Coronary artery (tissue), 2 donors: ENCODE data around the gene DYNC2LI1.

Source experiments
- DNase-seq: peaks from one replicate; pipeline ENCODE4 v3.0.0-alpha.2; 2017; ENCODE audit warnings: low spot score
- H3K27ac ChIP-seq, 2 donors: fragments of 200-600 bp; sonication (generic); one replicate each; pipeline ENCODE4 v1.5.1; 2016 to 2019
- H3K4me3 ChIP-seq: fragments of 200-600 bp; sonication (generic); 2 replicates; pipeline ENCODE4 v1.5.1; 2016; ENCODE audit warnings: mild to moderate bottlenecking, moderate library complexity
- TF ChIP-seq, protein P1 (sequence below): fragments of 200-600 bp; sonication (generic); IDR thresholded peaks from one replicate; pipeline ENCODE4 v1.5.1; 2019; ENCODE audit warnings: antibody characterized with exemption

DYNC2LI1 gene

DNA sequence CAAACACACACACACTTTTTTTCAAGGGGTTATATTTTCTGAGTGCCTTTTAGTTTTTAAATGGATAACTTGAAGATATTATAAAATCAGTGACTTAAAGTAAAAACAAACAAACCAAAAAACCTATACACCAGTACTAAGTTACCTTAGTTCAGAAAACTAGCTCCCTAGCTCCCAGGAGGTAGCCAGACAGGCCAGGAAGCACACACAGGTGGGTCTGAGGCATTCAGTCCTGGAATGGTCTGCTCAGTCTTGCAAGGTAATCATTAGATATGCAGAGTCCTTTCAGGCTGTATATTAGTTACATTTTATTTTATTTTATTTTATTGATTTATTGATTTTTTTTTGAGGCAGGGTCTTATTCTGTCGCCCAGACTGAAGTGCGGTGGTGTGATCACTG is 10.7 kb upstream of the DYNC2LI1 start:
- Histone ChIP-seq H3K27ac (no peak overlapping the region), H3K4me3 (no peak overlapping the region)
- no peak for DNase-seq
- TF ChIP-seq, protein P1, sequence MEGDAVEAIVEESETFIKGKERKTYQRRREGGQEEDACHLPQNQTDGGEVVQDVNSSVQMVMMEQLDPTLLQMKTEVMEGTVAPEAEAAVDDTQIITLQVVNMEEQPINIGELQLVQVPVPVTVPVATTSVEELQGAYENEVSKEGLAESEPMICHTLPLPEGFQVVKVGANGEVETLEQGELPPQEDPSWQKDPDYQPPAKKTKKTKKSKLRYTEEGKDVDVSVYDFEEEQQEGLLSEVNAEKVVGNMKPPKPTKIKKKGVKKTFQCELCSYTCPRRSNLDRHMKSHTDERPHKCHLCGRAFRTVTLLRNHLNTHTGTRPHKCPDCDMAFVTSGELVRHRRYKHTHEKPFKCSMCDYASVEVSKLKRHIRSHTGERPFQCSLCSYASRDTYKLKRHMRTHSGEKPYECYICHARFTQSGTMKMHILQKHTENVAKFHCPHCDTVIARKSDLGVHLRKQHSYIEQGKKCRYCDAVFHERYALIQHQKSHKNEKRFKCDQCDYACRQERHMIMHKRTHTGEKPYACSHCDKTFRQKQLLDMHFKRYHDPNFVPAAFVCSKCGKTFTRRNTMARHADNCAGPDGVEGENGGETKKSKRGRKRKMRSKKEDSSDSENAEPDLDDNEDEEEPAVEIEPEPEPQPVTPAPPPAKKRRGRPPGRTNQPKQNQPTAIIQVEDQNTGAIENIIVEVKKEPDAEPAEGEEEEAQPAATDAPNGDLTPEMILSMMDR: no peak

DNA sequence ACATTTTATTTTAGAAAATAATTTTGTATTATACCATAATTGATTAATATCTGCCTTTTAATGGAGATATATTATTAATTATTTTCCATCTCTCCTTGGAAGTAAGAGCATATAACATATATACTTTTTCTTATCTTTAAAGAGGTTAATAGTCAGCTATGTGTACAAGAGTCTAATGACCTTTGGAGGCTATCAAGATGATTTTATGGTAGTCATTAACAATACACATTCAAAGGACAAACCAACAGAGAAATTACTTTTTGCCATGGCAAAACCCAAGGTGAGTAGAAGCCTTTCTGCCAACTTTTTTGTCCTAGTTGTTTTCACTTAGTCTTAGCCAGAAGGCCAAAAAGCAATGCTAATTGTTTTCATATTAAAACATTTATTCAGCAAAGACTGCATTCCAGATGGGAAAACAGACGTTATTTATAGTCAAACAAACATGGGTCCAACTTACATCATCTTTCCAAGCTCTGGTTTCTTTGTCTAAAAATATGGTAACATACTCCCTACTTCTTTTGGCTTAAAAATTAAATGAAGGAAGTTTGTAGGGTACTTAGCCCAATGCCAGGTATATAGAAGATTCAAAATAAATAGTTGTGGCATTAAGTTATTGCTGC is 9.6 kb upstream of the DYNC2LI1 start:
- H3K27ac ChIP-seq: peak overlapping the region; percentile 18 to 20
- TF ChIP-seq, protein P1: no peak
- H3K4me3 ChIP-seq: no peak overlapping the region
- no peak for DNase-seq

DNA sequence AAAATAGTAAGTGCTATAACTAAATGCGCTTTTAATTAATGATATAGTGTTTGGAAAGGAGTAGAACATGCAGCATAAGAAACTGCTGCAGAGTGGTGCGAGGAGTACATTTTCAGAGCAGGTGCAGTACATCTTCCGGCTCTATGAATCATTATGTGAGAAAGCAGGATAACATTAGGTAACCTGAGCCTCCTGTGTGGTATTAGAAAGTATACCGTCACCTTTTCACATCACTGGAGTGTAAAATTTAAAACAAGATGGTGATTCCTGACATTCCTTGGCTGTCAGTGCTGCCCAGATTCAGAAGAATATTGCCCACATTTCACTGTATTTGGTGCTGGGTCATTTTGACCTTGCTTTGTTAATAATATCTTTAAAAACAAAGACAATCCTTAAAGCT is 7.8 kb upstream of the DYNC2LI1 start:
- no peak for DNase-seq
- TF ChIP-seq, protein P1: no peak
- Histone ChIP-seq H3K4me3 (no peak overlapping the region), H3K27ac (no peak overlapping the region)

DNA sequence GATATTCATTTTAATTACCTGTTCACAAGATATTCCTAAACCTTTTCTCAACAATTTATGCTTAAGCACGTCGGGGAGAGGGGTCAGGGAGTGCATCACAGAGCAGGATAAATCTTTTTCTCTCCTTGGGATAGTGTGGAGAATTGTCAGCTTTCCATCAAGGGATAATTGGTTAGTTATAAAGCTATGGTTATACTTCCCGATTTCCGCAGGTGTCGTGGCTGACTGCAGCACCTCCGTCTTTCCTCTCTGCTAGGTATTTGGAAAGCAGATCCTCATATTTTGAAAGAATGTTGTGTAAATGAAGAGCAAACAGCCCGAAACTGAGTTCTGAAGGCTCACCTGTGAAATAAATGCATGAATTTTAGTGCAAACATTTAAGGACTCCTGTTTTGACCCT is 778 bp downstream of the DYNC2LI1 start:
- DNase-seq: no peak
- TF ChIP-seq, protein P1: no peak
- Histone ChIP-seq H3K27ac (peak overlapping the region; percentile 82 to 87), H3K4me3 (peak overlapping the region; percentile 80)

DNA sequence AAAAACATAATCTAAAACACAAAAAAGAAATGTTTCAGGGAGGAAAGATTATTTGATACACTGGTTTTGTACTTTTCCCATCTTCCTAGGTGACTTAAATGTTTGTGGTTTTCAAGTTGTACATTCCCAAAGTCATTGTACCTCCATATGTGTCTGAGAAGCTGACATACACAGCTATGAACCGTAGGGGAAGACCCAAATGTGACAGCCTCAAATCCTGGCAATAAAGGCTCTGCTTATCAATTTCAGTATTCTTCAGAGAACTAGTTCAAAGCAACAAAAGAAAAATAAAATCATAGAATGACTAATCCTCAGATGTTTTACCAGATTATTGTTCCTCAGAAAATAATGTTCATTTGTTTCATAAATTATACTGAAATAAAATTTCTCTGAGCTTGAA is 2.5 kb downstream of the DYNC2LI1 start:
- TF ChIP-seq, protein P1: no peak
- no peak for DNase-seq
- H3K4me3 ChIP-seq: no peak overlapping the region
- no peak overlapping the region for H3K27ac ChIP-seq

DNA sequence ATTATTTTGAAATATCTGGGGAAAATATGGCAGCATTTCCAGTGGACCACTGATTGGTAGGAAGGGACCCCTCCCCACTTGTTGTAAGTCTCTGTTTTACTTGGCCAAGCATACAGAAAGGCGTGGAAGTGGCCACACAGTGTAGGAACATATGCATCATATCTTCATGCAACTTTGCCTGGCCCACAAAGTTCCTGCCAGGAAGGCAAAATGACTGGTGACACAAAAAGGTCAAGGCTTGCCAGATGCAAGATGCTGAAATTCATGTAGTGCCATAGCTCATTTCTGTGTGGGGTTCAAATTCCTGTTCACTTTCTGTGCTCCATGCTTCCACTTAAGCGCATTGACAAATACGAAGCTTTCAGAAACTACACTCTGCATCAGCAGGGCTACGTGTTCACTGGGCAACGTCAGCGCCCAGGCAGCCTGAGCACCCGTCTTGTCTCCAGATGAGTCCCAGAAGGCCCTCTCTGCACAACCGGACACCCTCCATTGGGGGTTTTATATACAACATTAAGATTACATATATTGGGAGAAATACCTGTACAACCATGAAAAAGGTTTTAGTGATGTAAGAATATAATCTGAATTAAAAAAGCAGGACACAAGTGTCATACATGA is 3.6 kb downstream of the DYNC2LI1 start:
- Histone ChIP-seq H3K4me3 (no peak overlapping the region), H3K27ac (no peak overlapping the region)
- TF ChIP-seq, protein P1: no peak
- DNase-seq: no peak

DNA sequence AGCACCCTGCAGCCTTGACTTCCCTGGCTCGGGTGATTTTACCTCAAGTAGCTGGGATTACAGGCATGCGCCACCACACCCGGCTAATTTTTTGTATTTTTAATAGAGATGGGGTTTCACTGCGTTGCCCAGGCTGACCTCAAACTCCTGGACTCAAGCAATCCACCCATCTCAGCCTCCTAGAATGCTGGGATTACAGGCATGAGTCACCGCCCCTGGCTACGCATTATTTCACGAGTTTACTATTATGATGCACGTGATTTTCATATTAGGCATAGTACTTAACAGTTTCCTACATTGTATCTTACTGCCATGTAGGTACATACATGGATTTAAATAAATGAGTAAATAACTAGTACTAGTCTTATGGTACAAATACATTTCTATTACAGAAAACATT is 4.4 kb downstream of the DYNC2LI1 start:
- no peak overlapping the region for H3K27ac ChIP-seq
- DNase-seq: no peak
- TF ChIP-seq, protein P1: no peak
- no peak overlapping the region for H3K4me3 ChIP-seq
